ENCODE measurements around the gene CFAP77.
"Not testable (repeated sequence)": the region's sequence is repeated elsewhere in the genome, so short reads cannot be mapped to it uniquely, and the experiment has no call there.

CFAP77 gene

DNA sequence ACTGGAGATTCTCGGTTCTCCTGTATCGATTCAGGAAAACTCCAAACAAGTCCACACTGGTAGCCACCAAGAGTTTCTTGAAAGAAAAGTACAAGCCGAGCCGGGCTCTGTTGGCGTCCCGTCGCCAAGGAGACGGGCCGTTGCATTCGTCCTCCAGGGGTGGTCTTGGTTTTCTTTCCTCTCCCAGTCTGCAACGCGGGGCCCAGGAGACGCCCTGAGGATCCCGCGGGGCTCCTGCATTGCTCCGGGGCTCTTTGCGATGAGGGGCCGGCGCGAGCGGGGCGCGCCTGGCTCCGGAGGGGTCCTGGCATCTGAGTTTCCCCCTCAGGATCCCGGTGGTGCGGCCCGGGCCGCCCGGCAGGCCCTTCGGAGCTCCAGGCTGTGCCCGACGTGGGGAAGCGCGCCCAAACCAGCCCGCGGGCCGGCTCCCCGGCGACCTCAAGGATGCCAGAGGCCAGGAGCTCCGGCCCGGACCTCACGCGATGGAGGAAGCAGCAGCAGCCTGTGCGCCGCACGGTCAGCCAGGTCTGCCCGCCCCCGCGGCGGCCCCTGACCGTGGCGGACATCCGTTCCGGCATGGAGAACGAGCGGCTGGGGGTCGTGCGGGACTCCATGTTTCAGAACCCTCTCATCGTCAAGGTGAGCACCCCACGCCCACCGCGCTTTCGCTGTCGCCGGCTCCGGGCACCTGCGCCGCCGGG lies at the start of gene CFAP77:
CFAP77 (plus strand) TSS at position 384 of the 701 bp plus-strand sequence; CDS start at position 445, 61 bp downstream.
- peak; percentile 58 for DNase-seq

DNA sequence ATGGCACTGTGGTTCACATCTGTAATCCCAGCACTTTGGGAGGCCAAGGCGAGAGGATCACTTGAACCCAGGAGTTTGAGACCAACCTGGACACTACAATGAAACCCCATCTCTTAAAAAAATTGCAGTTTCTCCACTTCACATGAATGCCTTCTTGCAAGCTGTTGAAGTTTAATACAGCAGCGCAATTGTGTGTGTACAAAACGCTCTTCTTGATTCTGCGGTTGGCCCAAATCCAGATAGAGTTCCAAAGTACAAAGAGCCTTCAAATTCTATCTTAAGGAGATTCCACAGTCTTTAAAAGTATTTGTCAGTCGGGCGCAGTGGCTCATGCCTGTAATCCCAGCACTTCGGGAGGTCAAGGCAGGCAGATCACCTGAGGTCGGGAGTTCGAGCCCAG lies 45.9 kb upstream of the CFAP77 start:
- no peak for DNase-seq

DNA sequence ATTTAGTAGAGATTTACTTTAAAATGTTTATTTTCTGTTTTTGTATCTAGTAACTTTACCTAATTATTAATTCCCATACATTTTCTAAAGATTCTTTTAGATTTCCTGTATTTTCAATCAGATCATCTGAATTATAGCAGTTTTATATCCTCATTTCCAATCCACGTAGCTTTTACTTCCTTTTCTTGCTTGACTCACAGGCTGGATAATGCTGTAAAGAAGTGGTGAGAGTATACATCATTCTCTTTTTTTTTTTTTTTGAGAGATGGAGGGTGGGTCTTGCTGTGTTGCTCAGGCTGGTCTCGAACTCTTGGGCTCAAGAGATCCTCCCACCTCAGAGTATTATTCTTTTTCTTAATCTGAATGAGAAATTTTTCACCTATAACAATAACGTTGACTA lies 44.0 kb upstream of the CFAP77 start:
- no peak for DNase-seq

DNA sequence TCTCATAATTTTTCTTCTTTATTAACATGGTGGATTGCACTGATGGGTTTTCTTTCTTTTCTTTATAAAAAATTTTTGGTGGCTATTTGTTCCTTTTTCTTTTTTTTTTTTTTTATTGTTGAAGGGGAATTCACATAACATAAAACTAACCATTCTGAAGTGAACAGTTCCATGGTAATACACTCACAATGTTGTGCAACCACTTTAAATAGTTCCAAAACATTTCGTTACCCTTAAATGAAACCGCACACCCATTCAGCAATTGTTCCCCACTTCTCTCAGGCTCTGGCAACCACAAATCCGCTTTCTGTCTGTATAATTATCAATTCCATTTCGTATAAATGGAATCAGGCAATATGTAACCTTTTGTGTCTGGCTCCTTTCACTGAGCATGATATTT lies 43.5 kb upstream of the CFAP77 start:
- DNase-seq, result no peak

DNA sequence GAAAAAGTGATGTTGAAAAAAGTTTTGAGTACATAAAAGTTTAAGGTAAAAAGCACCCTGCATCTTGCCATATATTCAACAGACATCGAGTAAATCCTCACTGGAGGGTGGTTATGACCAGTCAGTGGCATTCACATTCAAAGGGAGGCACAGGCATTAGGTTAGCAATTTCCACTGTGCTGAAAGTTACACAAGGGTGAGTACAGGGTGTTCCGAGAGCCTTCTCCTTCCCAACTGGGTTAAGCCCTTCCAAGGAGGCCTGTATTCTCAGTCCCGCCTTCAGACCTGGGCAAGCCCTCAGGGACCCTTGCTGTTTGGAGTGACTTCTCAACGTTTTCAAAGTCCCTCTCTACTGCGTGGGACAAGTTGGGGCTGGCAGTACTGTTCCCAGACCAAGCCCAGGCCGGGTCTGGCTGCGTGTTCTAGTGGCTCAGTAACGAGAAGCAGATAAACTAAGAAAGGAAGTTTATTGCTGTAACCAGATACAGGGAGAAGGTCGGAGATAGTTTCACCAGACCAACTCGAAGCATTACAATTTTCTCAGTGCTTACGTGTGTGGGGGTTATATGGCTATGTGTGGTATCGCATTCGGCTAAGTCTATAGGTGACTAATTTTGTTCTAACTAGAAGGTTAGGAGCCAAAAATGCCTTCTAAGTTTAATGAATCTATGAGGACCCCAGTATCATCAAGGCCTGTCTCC lies 42.2 kb upstream of the CFAP77 start:
- no peak for DNase-seq

DNA sequence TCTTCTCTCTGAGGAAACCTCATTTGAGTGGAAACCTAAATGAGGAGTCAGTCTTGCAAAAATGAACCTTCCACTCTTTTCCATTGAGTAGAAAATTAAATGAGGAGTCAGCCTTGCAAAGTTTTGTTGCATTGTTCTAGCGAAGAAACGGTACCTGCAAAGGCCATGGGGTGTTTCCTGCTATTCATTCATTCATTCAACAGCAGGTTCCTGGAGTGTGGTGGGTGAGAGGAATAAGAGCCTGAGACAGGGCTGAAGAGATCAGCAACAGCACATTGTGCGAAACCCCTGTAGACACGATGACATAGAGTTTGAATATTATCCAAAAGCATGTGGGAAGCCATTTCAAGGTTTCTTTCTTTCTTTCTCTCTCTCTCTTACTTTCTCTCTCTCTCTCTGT lies 40.6 kb upstream of the CFAP77 start:
- DNase-seq, result no peak

DNA sequence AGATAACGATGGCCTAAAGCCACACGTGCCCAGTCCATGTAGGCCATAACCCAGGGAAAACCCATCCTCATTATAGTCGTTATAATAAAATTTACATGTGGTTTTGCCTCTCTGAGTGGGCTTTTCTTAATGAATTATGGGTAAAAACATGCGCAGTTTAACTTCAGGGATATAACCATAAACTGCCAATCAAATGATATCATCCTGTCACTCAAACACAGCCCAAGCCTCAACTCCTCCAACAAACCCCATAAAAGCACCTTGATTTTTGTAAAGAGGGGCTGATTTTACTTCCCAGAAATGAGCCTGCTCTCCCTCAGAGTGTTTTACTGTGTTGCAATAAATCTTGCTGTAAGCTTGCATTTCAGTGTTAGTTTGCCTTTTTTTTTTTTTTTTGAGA lies 39.4 kb upstream of the CFAP77 start:
- DNase-seq, result no peak

DNA sequence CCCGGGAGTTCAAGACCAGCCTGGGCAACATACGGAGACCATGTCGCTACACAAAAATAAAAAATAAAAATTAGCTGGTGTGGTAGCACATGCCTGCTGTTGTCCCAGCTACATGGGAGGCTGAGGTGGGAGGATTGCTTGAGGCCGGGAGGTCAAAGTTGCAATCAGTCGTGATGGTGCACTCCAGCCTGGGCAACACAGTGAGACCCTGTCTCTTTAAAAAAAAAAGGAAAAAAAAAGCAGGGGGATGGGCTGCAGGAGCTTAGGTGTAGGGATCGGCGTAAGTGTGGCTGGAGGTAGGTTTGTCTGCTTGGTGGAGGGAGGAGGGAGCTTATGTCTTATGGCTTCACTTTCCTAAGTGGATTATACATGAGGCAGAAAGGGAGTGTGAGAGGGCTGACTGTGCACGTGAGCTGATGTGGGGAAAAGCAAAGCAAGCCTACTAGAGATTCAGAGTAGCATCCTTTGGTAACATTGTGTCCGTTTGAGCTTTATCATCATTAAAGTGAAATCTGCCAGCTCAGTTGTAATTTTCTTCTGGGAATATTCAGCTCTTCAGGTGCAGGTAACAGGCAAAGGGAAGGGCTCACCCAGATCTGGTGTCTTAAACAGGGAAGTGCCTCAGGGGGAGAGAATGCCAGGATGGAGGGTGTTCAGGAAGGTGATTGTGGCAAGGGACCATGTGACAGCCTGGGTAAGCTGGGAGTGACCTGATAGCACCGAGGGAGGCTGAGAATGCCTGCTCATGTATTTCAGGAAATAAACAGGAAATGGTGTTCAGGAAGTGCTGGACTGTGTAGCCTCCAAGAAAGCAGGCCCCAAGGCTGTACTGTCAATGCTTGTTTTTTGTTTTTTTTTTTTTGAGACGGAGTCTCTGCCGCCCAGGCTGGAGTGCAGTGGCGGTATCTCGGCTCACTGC lies 37.6 kb upstream of the CFAP77 start:
- no peak for DNase-seq

DNA sequence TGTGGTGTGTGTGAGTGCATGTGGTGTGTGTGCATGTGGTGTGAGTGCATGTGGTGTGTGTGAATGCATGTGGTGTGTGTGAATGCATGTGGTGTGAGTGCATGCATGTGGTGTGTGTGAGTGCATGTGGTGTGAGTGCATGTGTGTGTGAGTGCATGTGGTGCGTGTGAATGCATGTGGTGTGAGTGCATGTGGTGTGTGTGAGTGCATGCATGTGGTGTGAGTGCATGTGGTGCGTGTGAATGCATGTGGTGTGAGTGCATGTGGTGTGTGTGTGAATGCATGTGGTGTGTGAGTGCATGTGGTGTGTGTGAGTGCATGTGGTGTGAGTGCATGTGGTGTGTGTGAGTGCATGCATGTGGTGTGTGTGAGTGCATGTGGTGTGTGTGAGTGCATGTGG lies 32.2 kb upstream of the CFAP77 start:
- DNase-seq, result not testable (repeated sequence)

DNA sequence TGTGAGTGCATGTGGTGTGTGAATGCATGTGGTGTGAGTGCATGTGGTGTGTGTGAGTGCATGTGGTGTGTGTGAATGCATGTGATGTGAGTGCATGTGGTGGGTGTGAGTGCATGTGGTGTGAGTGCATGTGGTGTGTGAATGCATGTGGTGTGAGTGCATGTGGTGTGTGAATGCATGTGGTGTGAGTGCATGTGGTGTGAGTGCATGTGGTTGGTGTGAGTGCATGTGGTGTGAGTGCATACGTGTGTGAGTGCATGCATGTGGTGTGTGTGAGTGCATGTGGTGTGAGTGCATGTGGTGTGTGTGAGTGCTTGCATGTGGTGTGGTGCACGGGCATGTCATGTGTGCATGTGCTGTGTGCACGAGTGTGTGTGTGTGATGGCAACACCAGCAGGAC lies 31.6 kb upstream of the CFAP77 start:
- DNase-seq, result not testable (repeated sequence)

DNA sequence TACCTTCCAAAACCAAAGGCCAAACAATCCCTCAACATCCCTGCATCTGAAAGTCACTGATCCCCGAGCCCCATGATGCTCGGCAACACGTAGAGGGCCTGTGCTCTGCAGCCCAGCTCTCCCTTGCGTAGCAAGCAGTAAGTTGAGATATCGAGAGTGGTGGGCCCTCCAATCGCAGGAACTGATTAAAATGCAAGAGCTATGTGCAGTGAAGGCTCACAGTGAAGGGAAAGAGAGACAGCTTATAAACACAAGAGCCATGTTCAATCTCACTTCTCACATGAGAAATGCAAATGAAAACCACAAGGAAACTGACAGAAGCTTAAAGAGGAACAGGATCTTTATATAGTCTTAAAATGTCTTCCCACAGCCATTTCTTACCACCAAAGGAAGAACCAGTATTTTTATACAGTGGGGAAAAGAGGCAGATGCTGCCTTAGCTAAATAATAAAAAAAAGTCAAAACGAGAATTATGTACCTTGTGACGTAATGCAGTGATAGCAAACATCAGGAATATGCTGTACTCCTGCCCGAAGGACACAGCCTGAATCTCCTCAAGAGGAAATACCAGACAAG lies 28.0 kb upstream of the CFAP77 start:
- DNase-seq, result no peak

DNA sequence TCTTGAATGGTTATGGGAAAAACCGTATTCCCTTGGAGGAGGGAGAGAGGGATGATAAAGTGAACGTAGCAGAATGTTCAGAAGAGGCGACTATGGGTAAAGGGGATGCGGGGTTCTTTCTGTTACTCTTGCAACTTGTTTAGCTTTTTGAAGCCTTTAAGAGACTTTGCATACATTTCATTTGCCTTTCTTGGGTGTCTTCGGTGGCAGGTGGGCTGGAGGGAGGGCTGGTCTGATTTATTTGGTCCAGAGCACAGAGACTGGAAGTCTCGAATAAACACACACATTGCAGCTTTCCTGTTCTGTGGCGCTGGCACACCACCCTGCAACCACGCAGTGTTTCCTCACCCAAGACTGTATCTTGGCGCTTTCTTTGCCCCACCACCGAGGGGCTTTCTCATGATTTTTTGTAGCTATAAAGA lies 26.5 kb upstream of the CFAP77 start:
- DNase-seq, result no peak

DNA sequence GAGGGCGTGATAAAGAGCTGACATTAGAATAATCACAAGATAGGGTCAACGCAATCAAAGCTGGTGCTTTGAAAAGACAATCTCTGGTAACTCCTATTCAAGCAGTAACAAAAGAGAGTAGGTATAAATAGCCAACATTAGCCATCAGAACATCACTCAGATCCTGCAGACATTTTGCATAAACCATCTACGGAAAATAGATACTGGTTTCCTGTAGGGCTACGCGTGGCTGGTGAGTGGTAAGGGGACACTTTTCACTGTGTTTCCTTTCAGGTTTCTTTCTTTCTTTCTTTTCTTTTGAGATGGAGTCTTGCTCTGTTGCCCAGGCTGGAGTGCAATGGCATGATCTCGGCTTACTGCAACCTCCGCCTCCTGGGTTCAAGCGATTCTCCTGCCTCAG lies 25.6 kb upstream of the CFAP77 start:
- DNase-seq, result no peak

DNA sequence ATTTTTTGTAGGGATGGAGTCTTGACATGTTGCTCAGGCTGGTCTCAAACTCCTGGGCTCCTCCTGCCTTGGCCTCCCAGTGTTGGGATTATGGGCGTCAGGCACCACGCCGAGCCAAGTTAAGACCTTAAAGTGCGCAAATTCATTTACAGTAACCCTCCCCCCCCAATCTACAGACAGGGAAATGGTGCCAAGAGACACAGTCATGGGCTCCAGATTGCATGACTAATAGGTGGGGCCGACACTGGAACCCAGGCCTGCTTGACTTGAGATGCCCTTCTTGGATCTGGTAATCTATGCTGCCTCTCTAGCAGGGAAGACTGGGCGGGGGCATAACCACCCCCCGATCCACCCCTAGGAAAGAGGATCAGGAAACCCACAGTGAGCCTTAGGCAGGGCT lies 22.9 kb upstream of the CFAP77 start:
- DNase-seq, result no peak

DNA sequence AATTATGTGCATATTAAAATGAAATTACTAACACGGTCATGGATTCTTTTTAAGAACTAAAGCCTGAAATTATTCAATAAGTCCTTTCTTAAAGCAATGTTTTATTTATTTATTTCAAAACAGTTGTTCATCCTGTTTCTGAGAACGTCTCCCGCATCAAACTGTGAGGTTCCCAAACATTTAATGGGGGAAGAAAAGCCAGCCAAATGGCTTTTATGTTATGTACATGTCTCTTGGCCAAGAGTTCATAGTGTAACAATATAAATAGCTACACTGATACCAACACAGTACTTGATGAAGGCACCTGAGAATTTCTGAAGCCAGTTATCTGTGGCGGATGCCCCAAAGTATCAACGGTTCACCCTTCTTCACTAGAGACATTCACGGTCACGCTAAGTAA lies 19.0 kb upstream of the CFAP77 start:
- DNase-seq, result no peak

DNA sequence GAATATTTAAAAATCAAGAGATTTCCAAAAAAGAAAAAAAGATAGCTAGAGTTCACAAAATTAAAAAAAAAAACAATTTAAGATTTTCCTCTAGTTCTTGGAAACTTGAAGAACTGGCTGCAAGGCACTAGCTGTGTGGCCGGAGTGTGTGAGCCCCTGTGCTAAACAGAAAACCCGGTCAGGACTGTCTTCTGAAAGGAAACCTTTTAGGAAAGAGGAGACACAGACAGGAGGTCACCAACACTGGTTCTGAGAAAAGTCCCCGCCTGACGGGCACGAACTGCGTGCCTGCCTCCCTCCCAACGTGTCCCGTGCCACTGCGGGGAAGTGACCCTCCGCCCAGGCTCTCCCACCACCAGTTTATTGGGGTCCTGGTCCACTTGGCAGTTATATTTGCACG lies 18.6 kb upstream of the CFAP77 start:
- DNase-seq, result no peak

DNA sequence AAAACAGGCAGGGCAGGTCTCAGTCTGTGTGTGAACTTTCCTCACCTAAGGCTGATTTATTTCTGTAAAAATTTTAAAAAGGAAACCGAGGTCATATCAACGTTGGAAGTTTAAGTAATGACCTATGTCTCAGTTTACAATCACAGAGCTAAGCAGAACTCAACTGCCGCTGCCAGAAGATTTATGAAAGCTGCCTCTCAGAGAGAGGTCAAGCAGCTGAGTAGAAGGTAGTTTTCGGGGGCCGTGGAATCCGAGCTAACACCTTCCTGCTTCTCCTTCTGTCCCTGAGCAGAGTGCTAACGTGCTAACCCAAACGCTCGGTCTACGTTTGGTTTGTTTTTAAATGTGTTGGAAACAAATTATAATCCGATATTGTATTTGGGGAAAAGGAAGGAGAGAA lies 14.5 kb upstream of the CFAP77 start:
- DNase-seq, result no peak

DNA sequence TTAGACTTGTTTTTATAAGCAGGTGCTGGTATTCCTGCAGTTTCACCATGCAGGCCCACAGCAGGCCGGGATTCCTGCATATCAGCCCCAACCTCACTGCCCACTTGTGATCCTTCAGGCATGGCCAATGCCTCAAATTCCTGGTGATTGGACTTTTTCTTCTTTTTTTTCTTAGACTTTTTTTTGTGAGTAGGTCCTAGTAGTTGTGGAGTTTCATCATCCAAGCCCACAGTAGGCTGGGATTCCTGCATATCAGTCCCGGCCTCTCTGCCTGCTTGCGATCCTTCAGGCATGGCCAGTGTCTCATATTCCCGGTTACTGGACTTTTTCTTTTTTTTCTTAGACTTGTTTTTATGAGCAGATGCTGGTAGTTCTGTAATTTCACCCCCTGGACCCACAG lies 8.2 kb upstream of the CFAP77 start:
- no peak for DNase-seq

DNA sequence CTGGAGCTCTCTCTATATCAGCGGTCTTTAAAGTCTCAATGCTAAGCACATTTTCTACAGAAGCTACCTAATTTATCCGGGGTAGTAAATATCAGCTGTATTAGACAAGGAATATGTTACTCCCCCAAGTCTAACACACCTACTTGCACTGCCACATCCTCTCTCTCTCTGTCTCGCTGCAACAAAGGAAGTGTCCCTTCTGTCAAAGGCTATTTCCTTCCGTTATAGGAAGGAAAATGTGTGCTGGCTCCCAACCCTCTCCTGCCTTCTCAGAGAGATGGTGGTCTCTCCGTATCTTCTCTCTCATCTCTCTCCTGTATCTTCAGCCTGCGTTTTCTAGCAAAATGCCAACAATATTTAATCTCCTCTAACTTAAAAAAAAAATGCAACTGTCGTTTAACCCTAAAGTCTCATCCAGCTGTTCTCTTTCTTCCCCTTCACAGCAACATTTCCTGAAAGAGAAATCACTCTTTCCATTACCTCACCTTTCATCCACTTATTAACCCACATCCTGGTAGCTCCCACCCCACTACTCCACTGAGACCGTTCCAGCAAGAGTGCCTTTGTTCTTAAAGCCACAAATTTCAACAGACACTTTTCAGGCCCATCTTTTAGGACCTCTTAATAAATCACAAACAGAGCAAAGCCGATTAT lies 5.7 kb upstream of the CFAP77 start:
- no peak for DNase-seq

DNA sequence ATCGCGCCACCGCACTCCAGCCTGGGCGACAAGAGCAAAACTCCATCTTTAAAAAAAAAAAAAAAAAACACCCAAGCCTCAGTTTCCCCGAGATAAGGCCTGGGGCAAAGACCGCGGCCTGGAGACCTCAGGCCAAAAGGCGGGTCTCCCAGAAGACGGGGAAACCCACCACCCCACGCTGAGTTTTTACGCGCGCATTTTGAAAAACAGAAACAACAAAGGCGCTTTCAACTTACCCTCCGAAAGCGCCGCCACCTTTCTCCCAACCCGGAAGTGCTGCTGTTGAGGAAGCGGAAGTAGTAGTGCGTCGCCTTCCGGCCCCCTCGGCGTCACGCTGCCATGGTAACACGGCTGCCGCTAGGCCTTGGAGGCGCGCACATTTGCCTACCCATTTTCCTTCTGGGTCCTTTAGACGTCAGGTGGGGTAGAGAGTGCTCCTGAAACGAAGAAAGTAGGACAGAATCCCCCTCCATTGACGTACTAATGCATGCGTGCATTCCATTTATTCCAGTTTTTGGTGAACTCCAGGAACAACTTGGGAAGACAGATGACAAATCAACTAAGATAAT lies 3.4 kb upstream of the CFAP77 start, which contains the start of gene TTF1:
TTF1 (minus strand) TSS at position 287 of the 569 bp plus-strand sequence. CDS start 4,019 bp downstream, outside the sequence.
- peak; percentile 96 for DNase-seq

DNA sequence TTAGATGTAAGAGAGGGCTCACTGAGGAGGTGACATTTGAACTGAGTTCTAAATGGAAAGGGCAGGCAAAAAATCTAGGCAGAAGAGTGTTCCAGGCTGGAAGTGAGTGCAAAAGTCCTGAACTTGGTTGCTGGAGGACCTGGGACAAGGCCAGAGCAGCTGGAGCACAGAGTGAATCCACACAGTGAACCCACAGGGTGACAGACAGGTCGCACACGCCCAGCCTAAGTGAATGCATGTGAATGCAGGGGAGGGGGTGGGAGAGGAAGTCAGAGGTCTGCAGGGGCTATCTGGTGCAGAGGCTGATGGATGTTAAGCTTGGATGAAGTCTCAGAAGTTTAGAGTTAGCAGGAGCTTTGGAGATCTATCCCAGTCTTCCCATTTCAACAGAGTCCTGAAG lies 2.8 kb upstream of the CFAP77 start:
- no peak for DNase-seq

DNA sequence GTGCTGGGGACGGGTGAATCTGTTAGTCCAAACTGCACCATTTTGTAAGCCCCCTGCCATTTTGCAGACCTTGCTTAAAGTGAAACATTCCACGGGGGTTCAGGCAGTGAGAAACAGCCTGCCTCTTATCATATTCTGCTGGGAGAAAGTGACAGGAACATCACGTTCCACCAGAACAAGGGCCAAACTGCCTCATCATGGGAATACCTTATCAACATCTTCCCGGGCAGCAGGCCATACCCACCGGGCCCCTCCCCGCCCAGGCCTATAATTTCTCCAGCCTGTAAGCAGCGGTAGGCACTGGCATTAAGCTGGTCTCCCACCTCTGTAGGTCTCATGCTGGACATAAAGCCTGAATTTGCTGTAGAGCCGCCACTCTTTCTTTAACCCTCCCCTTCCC lies 1.5 kb upstream of the CFAP77 start:
- no peak for DNase-seq

All from NCI-H345 (cell line).